H9 (cell line): ENCODE measurements around the gene DIP2C. TPM values are rescaled to one million over a fixed set of nuclear protein-coding genes. Genes with fewer than 3 reads are reported as not detected.

ENCODE experiments used
- DNase-seq: peaks from one replicate; pipeline ENCODE4 v3.0.0-alpha.2; 2017
- H2AFZ ChIP-seq: one replicate; pipeline ENCODE4 v1.6.1; 2013; ENCODE audit warnings: mild to moderate bottlenecking, low read length, control low read depth, moderate library complexity
- H2AK5ac ChIP-seq: 2 replicates; pipeline ENCODE4 v1.6.1; 2013; ENCODE audit warnings: low read length, control low read depth, mixed read lengths; ENCODE audit not compliant: insufficient read length
- H2BK120ac ChIP-seq: one replicate; pipeline ENCODE4 v1.6.1; 2013; ENCODE audit warnings: low read depth, mild to moderate bottlenecking, low read length, control low read depth, inconsistent platforms; ENCODE audit not compliant: poor library complexity, severe bottlenecking
- H2BK12ac ChIP-seq: 2 replicates; pipeline ENCODE4 v1.6.1; 2013; ENCODE audit warnings: low read length, control low read depth, mixed read lengths, low read depth; ENCODE audit not compliant: insufficient read length
- H2BK15ac ChIP-seq: 2 replicates; pipeline ENCODE4 v1.6.1; 2013; ENCODE audit warnings: low read depth, low read length, control low read depth
- H2BK20ac ChIP-seq: one replicate; pipeline ENCODE4 v1.6.1; 2013; ENCODE audit warnings: low read depth, mild to moderate bottlenecking, low read length, control low read depth, inconsistent platforms; ENCODE audit not compliant: poor library complexity, severe bottlenecking
- H2BK5ac ChIP-seq: 2 replicates; pipeline ENCODE4 v1.6.1; 2013; ENCODE audit warnings: low read length, control low read depth, mixed read lengths; ENCODE audit not compliant: insufficient read length
- H3K14ac ChIP-seq: 2 replicates; pipeline ENCODE4 v1.6.1; 2013; ENCODE audit warnings: low read length, control low read depth; ENCODE audit not compliant: insufficient read depth
- H3K18ac ChIP-seq: 2 replicates; pipeline ENCODE4 v1.6.1; 2013; ENCODE audit warnings: low read depth, mild to moderate bottlenecking, mixed read lengths, low read length, control low read depth; ENCODE audit not compliant: insufficient read length
- H3K23ac ChIP-seq: 2 replicates; pipeline ENCODE4 v1.6.1; 2013; ENCODE audit warnings: low read length, control low read depth, mixed read lengths, low read depth; ENCODE audit not compliant: insufficient read length
- H3K23me2 ChIP-seq: 2 replicates; pipeline ENCODE4 v1.6.1; 2013; ENCODE audit warnings: low read depth, mild to moderate bottlenecking, mixed read lengths, low read length, control low read depth; ENCODE audit not compliant: insufficient read length, poor library complexity, severe bottlenecking
- H3K27ac ChIP-seq: 2 replicates; pipeline ENCODE4 v1.5.1; 2013; ENCODE audit warnings: low read length, control low read depth, mixed read lengths, low read depth; ENCODE audit not compliant: insufficient read length
- H3K27me3 ChIP-seq: 2 replicates; pipeline ENCODE4 v1.6.1; 2013; ENCODE audit warnings: low read length, control low read depth, inconsistent platforms; ENCODE audit not compliant: insufficient read depth
- H3K4ac ChIP-seq: 2 replicates; pipeline ENCODE4 v1.6.1; 2013; ENCODE audit warnings: low read depth, mild to moderate bottlenecking, control low read depth, inconsistent platforms, low read length, moderate library complexity
- H3K4me1 ChIP-seq: 2 replicates; pipeline ENCODE4 v1.6.1; 2013; ENCODE audit warnings: low read length, control low read depth, inconsistent platforms; ENCODE audit not compliant: insufficient read depth
- H3K4me2 ChIP-seq: 2 replicates; pipeline ENCODE4 v1.6.1; 2013; ENCODE audit warnings: low read length, control low read depth, mixed read lengths; ENCODE audit not compliant: insufficient read length, insufficient read depth
- H3K56ac ChIP-seq: 2 replicates; pipeline ENCODE4 v1.6.1; 2013; ENCODE audit warnings: low read depth, mild to moderate bottlenecking, mixed read lengths, low read length, control low read depth; ENCODE audit not compliant: insufficient read length
- H3K79me1 ChIP-seq: 2 replicates; pipeline ENCODE4 v1.6.1; 2013; ENCODE audit warnings: low read depth, mild to moderate bottlenecking, moderate library complexity, low read length, control low read depth, inconsistent platforms; ENCODE audit not compliant: insufficient read depth, poor library complexity, severe bottlenecking
- H3K79me2 ChIP-seq: 2 replicates; pipeline ENCODE4 v1.6.1; 2013; ENCODE audit warnings: low read length, control low read depth, inconsistent platforms; ENCODE audit not compliant: insufficient read depth
- H3K9ac ChIP-seq: 2 replicates; pipeline ENCODE4 v1.6.1; 2013; ENCODE audit warnings: low read length, control low read depth, mixed read lengths; ENCODE audit not compliant: insufficient read length; ENCODE audit errors: extremely low read depth
- H3K9me3 ChIP-seq: one replicate; pipeline ENCODE4 v1.6.1; 2013; ENCODE audit warnings: low read depth, low read length, inconsistent platforms; ENCODE audit not compliant: control insufficient read depth
- H3T11ph ChIP-seq: one replicate; pipeline ENCODE4 v1.6.1; 2013; ENCODE audit warnings: mild to moderate bottlenecking, low read length, control low read depth, inconsistent platforms
- H4K20me1 ChIP-seq: one replicate; pipeline ENCODE4 v1.6.1; 2013; ENCODE audit not compliant: control insufficient read depth, insufficient read length, insufficient read depth
- H4K5ac ChIP-seq: 2 replicates; pipeline ENCODE4 v1.6.1; 2013; ENCODE audit warnings: low read depth, mild to moderate bottlenecking, mixed read lengths, low read length, control low read depth; ENCODE audit not compliant: insufficient read length
- H4K8ac ChIP-seq: replicated peaks from 2 replicates; pipeline ENCODE4 v1.6.1; 2013; ENCODE audit warnings: low read length, control low read depth, mixed read lengths, low read depth; ENCODE audit not compliant: insufficient read length
- H4K91ac ChIP-seq: 2 replicates; pipeline ENCODE4 v1.6.1; 2013; ENCODE audit warnings: low read depth, mild to moderate bottlenecking, moderate library complexity, mixed read lengths, low read length, control low read depth; ENCODE audit not compliant: insufficient read length
- H3K27ac Mint-ChIP-seq, 3 experiments: 2 replicates in 2 of 3; 3 replicates in 1 of 3; pipeline ENCODE4 v1.8.0; 2020 to 2021; ENCODE audit warnings: mixed read lengths in 3 of 3, mild to moderate bottlenecking in 1 of 3, moderate library complexity in 1 of 3
- H3K27me3 Mint-ChIP-seq: 2 replicates; pipeline ENCODE4 v1.8.0; 2021; ENCODE audit warnings: low read depth, mild to moderate bottlenecking, moderate library complexity, mixed read lengths
- H3K36me3 Mint-ChIP-seq, 3 experiments: 2 replicates in 2 of 3; 3 replicates in 1 of 3; pipeline ENCODE4 v1.8.0; 2020 to 2021; ENCODE audit warnings: low read depth in 3 of 3, mixed read lengths in 3 of 3; ENCODE audit not compliant: insufficient read depth in 1 of 3
- H3K4me1 Mint-ChIP-seq, 2 experiments: 2 replicates each; pipeline ENCODE4 v1.8.0; 2020; ENCODE audit warnings: mixed read lengths in 2 of 2
- H3K4me3 Mint-ChIP-seq, 2 experiments: 2 replicates in 1 of 2; 3 replicates in 1 of 2; pipeline ENCODE4 v1.8.0; 2020 to 2021; ENCODE audit warnings: mild to moderate bottlenecking in 2 of 2, mixed read lengths in 2 of 2, moderate library complexity in 1 of 2
- H3K9me3 Mint-ChIP-seq, 2 experiments: 2 replicates in 1 of 2; 3 replicates in 1 of 2; pipeline ENCODE4 v1.8.0; 2020; ENCODE audit warnings: mild to moderate bottlenecking in 2 of 2, mixed read lengths in 2 of 2, moderate library complexity in 1 of 2
- WGBS: extraction: QIAGEN DNeasy Blood & Tissue Kit; methylation state at CpG from one replicate; pipeline ENCODE4 v1.1.7; 2013; ENCODE audit warnings: missing lambda C conversion rate, low lambda C conversion rate, mixed read lengths; ENCODE audit not compliant: insufficient read length; ENCODE audit errors: extremely low coverage; 5-methylcytosine and 5-hydroxymethylcytosine counted together
- total RNA-seq: library from RNA; stranded (reverse); gene quantifications from 2 replicates; pipeline ENCODE4 v1.2.1, GENCODE V29; 2021
- TF ChIP-seq, protein P1 (sequence below): fragments of 200-600 bp; sonication (generic); conservative IDR thresholded peaks from 3 replicates; pipeline ENCODE4 v1.8.0; 2021; ENCODE audit warnings: antibody characterized with exemption, mild to moderate bottlenecking

Gene DIP2C
- total RNA-seq, 1 experiment from 2014 or later, result 7.9 TPM

DNA sequence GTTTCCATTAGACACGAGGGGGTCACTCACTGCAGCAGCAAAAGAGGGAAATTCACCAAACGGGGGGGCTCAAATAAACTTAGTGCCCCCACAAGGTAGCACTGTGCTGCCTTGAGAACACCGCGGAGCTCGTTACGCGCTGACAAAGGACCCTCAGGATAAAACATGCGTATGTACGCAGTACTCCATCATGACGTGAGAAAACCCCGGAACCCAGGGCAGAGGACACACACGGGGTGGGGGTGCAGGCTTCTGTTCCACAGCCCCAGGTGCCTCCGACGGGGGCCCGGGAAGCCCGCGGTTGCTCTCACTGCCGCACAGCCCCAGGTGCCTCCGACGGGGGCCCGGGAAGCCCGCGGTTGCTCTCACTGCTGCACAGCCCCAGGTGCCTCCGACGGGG is 321.8 kb downstream of the DIP2C start:
- Histone ChIP-seq H2BK12ac (no peak overlapping the region), H3K9me3 (no peaks in the 10 kb centered on the region), H2BK20ac (no peak overlapping the region), H3K23ac (no peak overlapping the region), H2AFZ (no peak overlapping the region), H2BK5ac (no peak overlapping the region), H4K91ac (no peak overlapping the region), H3K79me2 (no peaks in the 10 kb centered on the region), H3K9ac (no peak overlapping the region), H3K79me1 (no peaks in the 10 kb centered on the region), H4K5ac (no peak overlapping the region), H3K23me2 (peaks cover 3% of the 10 kb centered on the region), H3K56ac (no peak overlapping the region), H4K8ac (no peak overlapping the region), H3K4me2 (no peak overlapping the region), H3T11ph (no peak overlapping the region), H2BK120ac (no peak overlapping the region), H3K27ac (no peak overlapping the region), H3K27me3 (no peaks in the 10 kb centered on the region), H2AK5ac (no peak overlapping the region), H2BK15ac (no peak overlapping the region), H3K4ac (no peak overlapping the region), H3K14ac (no peak overlapping the region), H4K20me1 (no peaks in the 10 kb centered on the region), H3K18ac (no peak overlapping the region), H3K4me1 (no peaks in the 10 kb centered on the region)
- DNase-seq, result no peak
- Mint-ChIP-seq H3K4me3 (no peak overlapping the region), H3K9me3 (no peaks in the 10 kb centered on the region), H3K27me3 (no peaks in the 10 kb centered on the region), H3K27ac (peak overlapping the region in 2 of 3 experiments; percentile 73 to 76; a peak in 4 of 7 replicates), H3K4me1 (peaks cover 3% of the 10 kb centered on the region in 2 experiments; a peak in 3 of 4 replicates), H3K36me3 (peaks cover 5 to 16% (median 6%) of the 10 kb centered on the region in 3 experiments; a peak in 6 of 7 replicates)
- no CpG with 5 or more reads among the region's 25 CpGs for WGBS
- TF ChIP-seq, protein P1, sequence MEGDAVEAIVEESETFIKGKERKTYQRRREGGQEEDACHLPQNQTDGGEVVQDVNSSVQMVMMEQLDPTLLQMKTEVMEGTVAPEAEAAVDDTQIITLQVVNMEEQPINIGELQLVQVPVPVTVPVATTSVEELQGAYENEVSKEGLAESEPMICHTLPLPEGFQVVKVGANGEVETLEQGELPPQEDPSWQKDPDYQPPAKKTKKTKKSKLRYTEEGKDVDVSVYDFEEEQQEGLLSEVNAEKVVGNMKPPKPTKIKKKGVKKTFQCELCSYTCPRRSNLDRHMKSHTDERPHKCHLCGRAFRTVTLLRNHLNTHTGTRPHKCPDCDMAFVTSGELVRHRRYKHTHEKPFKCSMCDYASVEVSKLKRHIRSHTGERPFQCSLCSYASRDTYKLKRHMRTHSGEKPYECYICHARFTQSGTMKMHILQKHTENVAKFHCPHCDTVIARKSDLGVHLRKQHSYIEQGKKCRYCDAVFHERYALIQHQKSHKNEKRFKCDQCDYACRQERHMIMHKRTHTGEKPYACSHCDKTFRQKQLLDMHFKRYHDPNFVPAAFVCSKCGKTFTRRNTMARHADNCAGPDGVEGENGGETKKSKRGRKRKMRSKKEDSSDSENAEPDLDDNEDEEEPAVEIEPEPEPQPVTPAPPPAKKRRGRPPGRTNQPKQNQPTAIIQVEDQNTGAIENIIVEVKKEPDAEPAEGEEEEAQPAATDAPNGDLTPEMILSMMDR, result no peak
